HG03025 (cell line): Measurements from ENCODE around the gene C11orf21.
"Not testable (repeated sequence)": the region's sequence is repeated elsewhere in the genome, so short reads cannot be mapped to it uniquely, and the experiment has no call there.

Experiments
- ATAC-seq: cut with Tn5 transposase; IDR thresholded peaks from one replicate; pipeline ENCODE4 v1.9.1; 2021; ENCODE audit warnings: mild to moderate bottlenecking, moderate library complexity; ENCODE audit not compliant: unreplicated experiment, low FRiP score

The C11orf21 gene

GRCh38 chr11:2298131-2298794 lies 3.5 kb downstream of the C11orf21 start:
- ATAC-seq, result no peak

DNA sequence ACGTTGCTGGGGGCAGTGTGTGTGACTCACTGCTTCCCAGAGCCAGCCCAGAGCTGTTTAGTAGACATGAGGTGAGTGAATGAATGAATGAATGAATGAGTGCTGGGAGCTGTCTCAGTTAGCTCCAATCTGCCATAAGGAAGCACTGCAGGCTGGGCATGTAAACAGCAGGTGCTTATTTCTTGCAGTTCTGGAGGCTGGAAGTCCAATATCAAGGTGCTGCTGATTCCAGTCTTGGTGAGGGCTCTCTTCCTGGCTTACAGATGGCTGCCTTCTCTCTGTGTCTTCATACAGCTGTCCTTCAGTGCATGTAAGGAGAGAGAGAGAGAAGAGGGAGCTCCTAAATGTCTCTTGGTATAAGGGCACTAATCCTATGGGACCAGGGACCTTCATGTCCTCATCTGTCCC lies 4.1 kb downstream of the C11orf21 start:
- no peak for ATAC-seq

DNA sequence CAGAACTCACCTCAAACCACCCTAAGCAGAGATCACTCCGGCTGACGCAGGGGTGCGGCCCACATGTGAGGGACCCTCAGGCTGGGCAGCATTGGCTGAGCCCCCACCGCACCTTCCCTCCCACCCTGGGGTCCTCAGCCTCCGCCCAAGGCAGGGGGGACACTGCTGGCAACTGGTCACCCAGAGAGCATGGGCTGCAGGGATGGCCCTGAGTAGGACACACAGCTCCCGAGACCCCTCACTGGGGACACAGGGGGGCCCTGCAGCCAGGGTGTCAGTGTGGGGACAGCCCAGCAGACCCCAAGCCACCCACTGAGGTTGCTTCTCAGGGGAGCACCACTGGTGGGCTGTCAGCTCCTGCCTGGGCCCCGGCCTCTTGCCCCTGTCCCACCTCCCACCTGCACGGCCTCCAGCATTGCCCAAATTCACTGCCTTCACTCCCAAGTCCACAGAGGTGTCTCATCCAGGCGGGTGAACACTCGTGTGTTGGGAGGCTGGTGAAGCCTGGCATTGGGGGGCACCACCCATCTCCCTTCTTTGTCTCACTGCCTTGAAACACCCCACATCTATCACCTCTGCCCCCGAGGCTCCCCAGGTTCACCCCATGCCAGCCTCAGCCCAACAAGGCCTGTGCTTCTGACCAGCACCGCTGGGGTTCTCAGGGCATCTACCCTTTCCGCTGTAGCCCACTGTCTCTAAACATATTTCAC lies 4.7 kb downstream of the C11orf21 start:
- no peak for ATAC-seq

DNA sequence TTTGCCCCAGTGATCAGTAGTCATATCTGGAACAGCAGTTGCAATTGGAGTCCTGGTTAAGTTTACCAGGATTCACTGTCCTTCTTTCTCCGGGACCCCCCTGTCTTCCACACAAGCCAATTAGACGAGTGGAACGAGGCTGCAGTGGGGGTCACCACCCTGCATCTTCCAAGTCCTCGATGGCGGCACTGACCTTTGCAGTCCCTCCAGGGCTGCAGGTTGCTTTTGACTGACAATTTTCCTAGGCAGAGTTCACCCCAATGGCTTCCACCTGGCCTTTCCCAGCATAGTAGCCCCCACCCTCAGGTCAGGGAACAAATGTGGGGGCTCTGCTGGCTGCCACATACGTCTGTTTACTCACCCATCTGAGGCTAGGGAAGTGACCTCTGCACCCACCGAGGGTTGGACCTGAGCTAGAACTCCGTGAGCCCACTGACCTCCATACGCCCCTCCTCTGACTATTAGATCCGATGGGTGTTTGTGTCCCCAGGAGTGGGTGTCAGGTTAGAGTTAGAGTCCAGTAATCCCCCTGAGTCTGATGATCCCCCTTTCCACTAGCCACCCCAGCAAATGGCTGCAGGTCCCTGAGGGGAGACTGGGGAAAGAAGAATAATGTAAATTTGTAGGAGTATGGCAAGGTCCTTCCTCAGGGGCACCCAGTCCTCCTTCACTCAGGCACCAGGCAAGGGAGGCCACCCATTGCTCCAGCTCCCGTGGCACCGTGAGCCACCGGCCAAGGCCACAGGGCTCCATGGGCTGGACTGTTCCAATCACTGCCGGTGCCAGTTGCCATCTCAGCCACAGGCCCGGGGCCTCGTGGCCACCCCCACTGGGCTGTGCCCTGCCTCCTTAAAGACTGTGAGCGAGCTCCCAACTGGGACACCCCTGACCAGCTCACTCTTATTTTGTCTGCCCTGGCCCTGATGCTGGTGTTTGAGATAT lies 5.5 kb downstream of the C11orf21 start:
- no peak for ATAC-seq

- no peak for ATAC-seq
These were observed 6.8 kb downstream of the C11orf21 start for GRCh38 chr11:2294926-2295290.

GRCh38 chr11:2293984-2294925 lies 7.5 kb downstream of the C11orf21 start:
- ATAC-seq, result no peak

DNA sequence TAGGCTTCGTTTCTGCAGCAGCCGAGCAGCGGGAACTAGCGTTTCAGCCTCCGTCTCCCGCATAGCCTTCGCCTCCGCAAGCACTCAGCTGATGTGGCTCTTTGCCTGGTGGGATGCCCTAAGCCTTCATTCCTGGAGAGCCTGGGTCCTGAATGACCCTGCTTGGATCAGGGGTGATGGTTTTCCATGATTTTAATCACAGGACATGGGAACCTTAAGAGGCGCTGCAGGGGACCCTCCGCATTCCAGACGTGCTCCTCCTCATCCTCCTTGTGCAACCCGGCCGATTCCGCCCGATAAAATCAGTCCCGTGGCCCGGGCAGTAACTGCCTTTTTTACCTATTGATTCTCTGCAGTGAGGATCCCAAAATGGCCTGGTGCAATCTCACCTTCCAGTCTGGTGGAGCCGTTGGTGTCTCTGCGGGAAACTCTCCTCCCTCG lies 8.2 kb downstream of the C11orf21 start:
- no peak for ATAC-seq

- ATAC-seq, result no peak
These were observed 11.3 kb downstream of the C11orf21 start for GRCh38 chr11:2290351-2290841.

DNA sequence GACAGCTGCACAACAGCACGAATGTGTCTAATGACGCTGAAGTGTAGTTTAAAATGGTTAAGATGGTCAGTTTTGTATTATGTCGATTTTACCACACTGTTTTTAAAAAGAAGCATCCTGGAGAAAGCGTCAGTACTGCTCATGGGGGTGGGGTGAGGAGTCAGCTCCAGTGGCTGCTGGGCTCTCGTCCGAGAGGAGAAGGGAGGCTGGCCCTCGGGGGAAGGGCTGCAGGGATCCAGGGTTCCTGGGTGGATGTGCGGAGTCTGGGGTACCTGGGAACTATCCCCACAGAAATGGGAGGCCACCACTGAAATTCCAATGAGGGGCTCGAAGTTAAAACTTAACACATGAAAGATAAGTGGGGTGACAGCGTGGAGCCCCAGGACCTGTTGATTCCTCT lies 11.9 kb downstream of the C11orf21 start:
- no peak for ATAC-seq

GRCh38 chr11:2289350-2289749 lies 12.4 kb downstream of the C11orf21 start:
- ATAC-seq, result no peak

DNA sequence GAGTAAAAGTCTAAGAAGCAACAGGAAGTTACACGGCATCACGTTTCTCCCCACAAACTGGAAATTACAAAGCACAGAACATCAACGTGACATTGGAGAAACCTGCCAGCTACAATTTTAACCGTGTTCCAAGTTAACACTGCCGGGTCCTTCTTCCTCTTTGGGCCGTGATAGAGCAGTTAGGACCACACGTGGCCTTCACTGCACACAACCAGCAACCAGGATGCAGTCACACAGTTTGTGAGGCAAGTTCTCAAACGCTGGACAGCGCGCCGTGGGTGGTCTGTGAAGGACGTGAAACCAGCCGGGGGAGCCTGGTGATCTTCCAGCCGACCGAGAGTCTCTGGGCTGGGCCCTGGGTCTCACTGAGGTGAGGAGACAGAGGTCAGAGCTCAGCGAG lies 14.6 kb downstream of the C11orf21 start:
- no peak for ATAC-seq

- not testable (repeated sequence) for ATAC-seq
These were observed 15.4 kb downstream of the C11orf21 start for GRCh38 chr11:2286350-2286749.

DNA sequence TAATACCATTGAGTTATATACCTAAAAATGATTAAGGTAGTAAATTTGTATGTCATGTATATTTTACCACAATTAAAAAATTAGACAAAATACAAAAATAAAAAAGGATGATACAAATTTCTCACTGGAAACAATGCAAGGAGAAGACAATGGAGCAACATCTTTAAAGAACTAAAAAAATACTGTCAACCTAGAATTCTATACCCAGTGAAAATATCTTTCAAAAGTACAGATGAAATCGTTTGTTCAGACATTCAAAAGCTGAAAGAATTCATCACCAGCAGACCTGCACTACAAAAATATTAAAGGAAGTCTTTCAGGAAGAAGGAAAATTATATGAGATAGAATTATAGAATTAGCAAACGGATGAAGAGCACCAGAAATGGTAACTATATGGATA lies 21.5 kb downstream of the C11orf21 start:
- ATAC-seq, result no peak

GRCh38 chr11:2277933-2278523 lies 23.7 kb downstream of the C11orf21 start:
- no peak for ATAC-seq

GRCh38 chr11:2277008-2277346 lies 24.7 kb downstream of the C11orf21 start:
- ATAC-seq, result no peak

- ATAC-seq, result no peak
These were observed 25.3 kb downstream of the C11orf21 start for GRCh38 chr11:2276280-2277007.

GRCh38 chr11:2275334-2276279 lies 26.1 kb downstream of the C11orf21 start:
- no peak for ATAC-seq

DNA sequence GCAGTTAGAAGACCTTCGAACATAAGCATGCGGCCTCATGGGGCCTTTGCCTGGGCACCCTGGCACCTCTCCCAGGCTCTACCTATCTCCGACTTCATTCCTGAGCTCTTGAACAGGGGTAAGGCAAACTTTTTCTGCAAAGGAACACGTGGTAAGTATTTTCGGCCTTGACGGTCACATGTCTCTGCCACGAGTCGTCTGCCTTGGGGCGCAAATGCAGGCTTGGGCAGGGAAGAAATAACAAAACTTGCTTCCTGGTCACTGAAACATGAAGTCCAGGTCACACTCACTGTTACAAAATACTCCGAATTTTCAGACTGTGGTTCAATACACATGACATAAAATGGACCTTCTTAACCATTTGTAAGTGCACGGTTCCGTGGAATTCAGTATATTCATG lies 27.9 kb downstream of the C11orf21 start:
- no peak for ATAC-seq
